Neural cell (in vitro differentiated cells): Measurements from ENCODE around the gene OLIG1. TPM values are rescaled to one million over a fixed set of nuclear protein-coding genes. Genes with fewer than 3 reads are reported as not detected.

Experiments used
- H2AFZ ChIP-seq: fragments of 200-600, 300-800 bp; sonication (generic), shearing (Covaris generic); 2 replicates; pipeline ENCODE4 v1.6.0; 2014; ENCODE audit warnings: low read depth, mild to moderate bottlenecking, antibody characterized with exemption, low read length, moderate library complexity
- H3F3A ChIP-seq: fragments of 200-600 bp; shearing (Covaris generic); 2 replicates; pipeline ENCODE4 v1.6.1; 2016; ENCODE audit warnings: mild to moderate bottlenecking, moderate library complexity, mixed read lengths, antibody characterized with exemption, low read length; ENCODE audit not compliant: insufficient read depth, poor library complexity, severe bottlenecking
- H3K27ac ChIP-seq: fragments of 200-600, 300-800 bp; sonication (generic), shearing (Covaris generic); 2 replicates; pipeline ENCODE4 v1.5.1; 2014; ENCODE audit warnings: mild to moderate bottlenecking, low read length, moderate library complexity
- H3K27me3 ChIP-seq: fragments of 300-800, 200-600 bp; sonication (generic), shearing (Covaris generic); 2 replicates; pipeline ENCODE4 v1.6.0; 2014; ENCODE audit warnings: mild to moderate bottlenecking, low read depth, low read length, moderate library complexity; ENCODE audit not compliant: insufficient read depth
- H3K36me3 ChIP-seq: fragments of 300-800, 200-600 bp; sonication (generic), shearing (Covaris generic); 2 replicates; pipeline ENCODE4 v1.5.1; 2014; ENCODE audit warnings: mild to moderate bottlenecking, antibody characterized with exemption, low read length, moderate library complexity; ENCODE audit not compliant: insufficient read depth
- H3K4me2 ChIP-seq: fragments of 300-800, 200-600 bp; sonication (generic), shearing (Covaris generic); 2 replicates; pipeline ENCODE4 v1.6.0; 2014; ENCODE audit warnings: mild to moderate bottlenecking, low read length
- H3K4me3 ChIP-seq: fragments of 300-800, 200-600 bp; sonication (generic), shearing (Covaris generic); 2 replicates; pipeline ENCODE4 v1.5.1; 2014; ENCODE audit warnings: mild to moderate bottlenecking, low read length, moderate library complexity
- H3K79me2 ChIP-seq: fragments of 200-600 bp; shearing (Covaris generic); replicated peaks from 2 replicates; pipeline ENCODE4 v1.6.0; 2014; ENCODE audit warnings: mild to moderate bottlenecking, low read length, moderate library complexity; ENCODE audit not compliant: insufficient read depth
- H3K9ac ChIP-seq: fragments of 300-800, 200-600 bp; sonication (generic), shearing (Covaris generic); 2 replicates; pipeline ENCODE4 v1.6.1; 2016; ENCODE audit warnings: mild to moderate bottlenecking, low read length, mixed read lengths
- H3K9me2 ChIP-seq: fragments of 200-600 bp; shearing (Covaris generic); 2 replicates; pipeline ENCODE4 v1.6.1; 2016; ENCODE audit warnings: mild to moderate bottlenecking, low read length, mixed read lengths; ENCODE audit not compliant: insufficient read depth
- H3K9me3 ChIP-seq: fragments of 200-600, 300-800 bp; sonication (generic), shearing (Covaris generic); 2 replicates; pipeline ENCODE4 v1.6.1; 2016; ENCODE audit warnings: mild to moderate bottlenecking, mixed run types, low read length, moderate library complexity, mixed read lengths
- H4K20me1 ChIP-seq: fragments of 200-600 bp; shearing (Covaris generic); 2 replicates; pipeline ENCODE4 v1.6.1; 2016; ENCODE audit warnings: mild to moderate bottlenecking, mixed run types; ENCODE audit not compliant: insufficient read depth
- EP300 ChIP-seq: fragments of 450-650 bp; conservative IDR thresholded peaks from 2 replicates; pipeline ENCODE4 v1.6.1; 2014; ENCODE audit warnings: antibody characterized with exemption, mild to moderate bottlenecking, moderate library complexity; ENCODE audit not compliant: poor library complexity, severe bottlenecking
- EZH2 ChIP-seq: fragments of 200-600, 300-800 bp; shearing (Covaris generic), sonication (generic); IDR thresholded peaks from 2 replicates; pipeline ENCODE4 v1.6.1; 2014; ENCODE audit warnings: antibody characterized with exemption, low read length, borderline replicate concordance, mild to moderate bottlenecking; ENCODE audit not compliant: insufficient read depth, poor library complexity, severe bottlenecking
- MXI1 ChIP-seq: fragments of 450-650 bp; conservative IDR thresholded peaks from 2 replicates; pipeline ENCODE4 v1.6.1; 2014; ENCODE audit warnings: antibody characterized with exemption, mild to moderate bottlenecking; ENCODE audit not compliant: poor library complexity, severe bottlenecking
- POLR2AphosphoS5 ChIP-seq: IDR thresholded peaks from 2 replicates; pipeline ENCODE4 v1.6.1; 2012
- RAD21 ChIP-seq: fragments of 450-650 bp; conservative IDR thresholded peaks from 2 replicates; pipeline ENCODE4 v1.6.1; 2014; ENCODE audit warnings: antibody characterized with exemption, mild to moderate bottlenecking, moderate library complexity
- SMC3 ChIP-seq: fragments of 450-650 bp; conservative IDR thresholded peaks from 2 replicates; pipeline ENCODE4 v1.6.1; 2014; ENCODE audit warnings: antibody characterized with exemption, mild to moderate bottlenecking, moderate library complexity; ENCODE audit not compliant: poor library complexity
- TAF1 ChIP-seq: IDR thresholded peaks from 2 replicates; pipeline ENCODE4 v1.6.1; 2012; ENCODE audit warnings: low read depth
- polyA plus RNA-seq: library from polyadenylated mRNA; depleted of rRNA; stranded (reverse); fragments of >200 nt; gene quantifications from 2 replicates; pipeline ENCODE4 v1.2.3, GENCODE V29; 2014
- TF ChIP-seq, protein P1 (sequence below): fragments of 450-650 bp; IDR thresholded peaks from 2 replicates; pipeline ENCODE4 v1.5.1; 2014; ENCODE audit warnings: antibody characterized with exemption, mild to moderate bottlenecking, moderate library complexity; ENCODE audit not compliant: poor library complexity, severe bottlenecking
- TF ChIP-seq, protein P2 (sequence below): IDR thresholded peaks from 2 replicates; pipeline ENCODE4 v1.6.1; 2012; ENCODE audit warnings: borderline replicate concordance

Gene OLIG1
- polyA plus RNA-seq, 1 donor from 2014 or later = 1.4 TPM

DNA sequence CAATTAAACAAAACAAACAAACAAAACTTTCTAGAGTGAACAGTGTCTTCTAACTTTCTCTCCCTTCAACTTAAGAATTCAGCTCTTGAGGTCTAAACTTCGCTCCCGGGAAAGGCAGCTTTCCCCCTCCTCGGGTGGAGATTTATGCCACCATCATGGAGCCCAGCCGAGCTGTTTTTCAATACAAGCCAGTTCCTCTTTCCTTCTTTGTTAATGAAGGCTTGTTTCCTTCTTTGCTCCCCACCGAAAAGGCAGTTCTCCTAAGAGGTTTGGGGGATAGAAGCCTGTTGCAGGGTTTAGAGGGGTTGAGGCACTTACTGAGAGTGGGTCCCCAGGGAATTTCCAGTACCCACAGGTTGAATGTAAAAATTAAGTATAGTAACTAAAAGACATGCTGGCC lies 26.5 kb downstream of the OLIG1 start:
- Histone ChIP-seq H4K20me1 (no peaks in the 10 kb centered on the region), H3K9ac (no peak overlapping the region), H2AFZ (no peak overlapping the region), H3K4me3 (no peak overlapping the region), H3K27ac (no peak overlapping the region), H3K79me2 (no peaks in the 10 kb centered on the region), H3K36me3 (no peaks in the 10 kb centered on the region), H3F3A (no peaks in the 10 kb centered on the region), H3K9me2 (no peaks in the 10 kb centered on the region), H3K27me3 (no peaks in the 10 kb centered on the region), H3K4me2 (no peak overlapping the region), H3K9me3 (no peaks in the 10 kb centered on the region)
- TF ChIP-seq EZH2 (no peak), POLR2AphosphoS5 (no peak), RAD21 (no peak), EP300 (no peak), MXI1 (no peak), SMC3 (no peak), TAF1 (no peak)
- TF ChIP-seq, protein P1, sequence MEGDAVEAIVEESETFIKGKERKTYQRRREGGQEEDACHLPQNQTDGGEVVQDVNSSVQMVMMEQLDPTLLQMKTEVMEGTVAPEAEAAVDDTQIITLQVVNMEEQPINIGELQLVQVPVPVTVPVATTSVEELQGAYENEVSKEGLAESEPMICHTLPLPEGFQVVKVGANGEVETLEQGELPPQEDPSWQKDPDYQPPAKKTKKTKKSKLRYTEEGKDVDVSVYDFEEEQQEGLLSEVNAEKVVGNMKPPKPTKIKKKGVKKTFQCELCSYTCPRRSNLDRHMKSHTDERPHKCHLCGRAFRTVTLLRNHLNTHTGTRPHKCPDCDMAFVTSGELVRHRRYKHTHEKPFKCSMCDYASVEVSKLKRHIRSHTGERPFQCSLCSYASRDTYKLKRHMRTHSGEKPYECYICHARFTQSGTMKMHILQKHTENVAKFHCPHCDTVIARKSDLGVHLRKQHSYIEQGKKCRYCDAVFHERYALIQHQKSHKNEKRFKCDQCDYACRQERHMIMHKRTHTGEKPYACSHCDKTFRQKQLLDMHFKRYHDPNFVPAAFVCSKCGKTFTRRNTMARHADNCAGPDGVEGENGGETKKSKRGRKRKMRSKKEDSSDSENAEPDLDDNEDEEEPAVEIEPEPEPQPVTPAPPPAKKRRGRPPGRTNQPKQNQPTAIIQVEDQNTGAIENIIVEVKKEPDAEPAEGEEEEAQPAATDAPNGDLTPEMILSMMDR = no peak
- TF ChIP-seq, protein P2, sequence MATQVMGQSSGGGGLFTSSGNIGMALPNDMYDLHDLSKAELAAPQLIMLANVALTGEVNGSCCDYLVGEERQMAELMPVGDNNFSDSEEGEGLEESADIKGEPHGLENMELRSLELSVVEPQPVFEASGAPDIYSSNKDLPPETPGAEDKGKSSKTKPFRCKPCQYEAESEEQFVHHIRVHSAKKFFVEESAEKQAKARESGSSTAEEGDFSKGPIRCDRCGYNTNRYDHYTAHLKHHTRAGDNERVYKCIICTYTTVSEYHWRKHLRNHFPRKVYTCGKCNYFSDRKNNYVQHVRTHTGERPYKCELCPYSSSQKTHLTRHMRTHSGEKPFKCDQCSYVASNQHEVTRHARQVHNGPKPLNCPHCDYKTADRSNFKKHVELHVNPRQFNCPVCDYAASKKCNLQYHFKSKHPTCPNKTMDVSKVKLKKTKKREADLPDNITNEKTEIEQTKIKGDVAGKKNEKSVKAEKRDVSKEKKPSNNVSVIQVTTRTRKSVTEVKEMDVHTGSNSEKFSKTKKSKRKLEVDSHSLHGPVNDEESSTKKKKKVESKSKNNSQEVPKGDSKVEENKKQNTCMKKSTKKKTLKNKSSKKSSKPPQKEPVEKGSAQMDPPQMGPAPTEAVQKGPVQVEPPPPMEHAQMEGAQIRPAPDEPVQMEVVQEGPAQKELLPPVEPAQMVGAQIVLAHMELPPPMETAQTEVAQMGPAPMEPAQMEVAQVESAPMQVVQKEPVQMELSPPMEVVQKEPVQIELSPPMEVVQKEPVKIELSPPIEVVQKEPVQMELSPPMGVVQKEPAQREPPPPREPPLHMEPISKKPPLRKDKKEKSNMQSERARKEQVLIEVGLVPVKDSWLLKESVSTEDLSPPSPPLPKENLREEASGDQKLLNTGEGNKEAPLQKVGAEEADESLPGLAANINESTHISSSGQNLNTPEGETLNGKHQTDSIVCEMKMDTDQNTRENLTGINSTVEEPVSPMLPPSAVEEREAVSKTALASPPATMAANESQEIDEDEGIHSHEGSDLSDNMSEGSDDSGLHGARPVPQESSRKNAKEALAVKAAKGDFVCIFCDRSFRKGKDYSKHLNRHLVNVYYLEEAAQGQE = no peak

DNA sequence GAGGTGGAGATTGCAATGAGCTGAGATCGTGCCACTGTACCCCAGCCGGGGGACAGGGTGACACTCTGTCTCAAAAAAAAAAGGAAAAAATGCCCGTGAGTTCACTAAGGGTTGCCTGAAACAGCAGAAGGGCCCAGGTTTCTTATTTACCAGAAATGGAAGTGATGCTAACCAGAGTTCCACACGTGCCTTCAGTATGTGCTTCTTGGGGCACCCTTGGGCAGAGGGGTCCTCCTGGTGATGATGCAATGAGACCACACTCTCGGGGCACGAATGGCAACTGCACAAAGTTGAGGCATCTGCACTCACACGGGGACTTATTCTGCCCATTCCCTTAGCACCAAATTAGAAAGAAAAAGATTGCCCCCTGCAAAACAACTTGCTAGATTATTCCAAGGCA lies 29.2 kb downstream of the OLIG1 start:
- Histone ChIP-seq H4K20me1 (no peaks in the 10 kb centered on the region), H3K79me2 (no peaks in the 10 kb centered on the region), H3K4me3 (no peak overlapping the region), H3K27me3 (no peaks in the 10 kb centered on the region), H3K36me3 (no peaks in the 10 kb centered on the region), H3K9ac (no peak overlapping the region), H3K27ac (no peak overlapping the region), H3K4me2 (no peak overlapping the region), H3K9me2 (no peaks in the 10 kb centered on the region), H2AFZ (no peak overlapping the region), H3K9me3 (peaks cover 2% of the 10 kb centered on the region), H3F3A (no peaks in the 10 kb centered on the region)
- TF ChIP-seq TAF1 = no peak
- TF ChIP-seq, protein P2 = no peak
- TF ChIP-seq SMC3 = no peak
- TF ChIP-seq, protein P1 = no peak
- TF ChIP-seq RAD21 = no peak
- no peak for TF ChIP-seq POLR2AphosphoS5
- TF ChIP-seq MXI1 = no peak
- no peak for TF ChIP-seq EZH2
- TF ChIP-seq EP300 = no peak
